PC-9 (cell line): ENCODE measurements around the gene CKAP4. TPM values are rescaled to one million over a fixed set of nuclear protein-coding genes. Genes with fewer than 3 reads are reported as not detected.

Experiments used
- BruUV-seq: library from RNA; stranded (reverse); fragments of 400-500 nt; replicated peaks from 2 replicates; lab custom pipeline; 2021; lab: Mats Ljungman, UMichigan
- CTCF ChIA-PET: fragments of 300-600 bp; sonication (Branson Sonifier 250); formaldehyde crosslinking; loops from one replicate; lab custom pipeline; 2022; ENCODE audit warnings: antibody characterized with exemption; lab: Charles Lee
- POLR2A ChIA-PET: fragments of 300-600 bp; sonication (Branson Sonifier 250); formaldehyde crosslinking; loops from one replicate; lab custom pipeline; 2022; ENCODE audit warnings: antibody characterized with exemption; ENCODE audit not compliant: unreplicated experiment; lab: Charles Lee
- DNase-seq, 2 experiments: peaks; one replicate each; pipeline versions ENCODE4 v3.0.0 to v3.0.0-alpha.2; 2015 to 2022; ENCODE audit warnings: mixed read lengths in 1 of 2
- H2AFZ ChIP-seq: fragments of 200-600 bp; sonication (generic); 2 replicates; pipeline ENCODE4 v1.8.1; 2017; ENCODE audit warnings: antibody characterized with exemption
- H3F3A ChIP-seq: fragments of 200-600 bp; sonication (generic); 2 replicates; pipeline ENCODE4 v1.8.1; 2017; ENCODE audit warnings: antibody characterized with exemption, mild to moderate bottlenecking, low read depth; ENCODE audit not compliant: insufficient read depth
- H3K27ac ChIP-seq: fragments of 200-600 bp; sonication (generic); 2 replicates; pipeline ENCODE4 v1.6.1; 2016; ENCODE audit warnings: mixed run types
- H3K27me3 ChIP-seq: fragments of 200-600 bp; sonication (generic); 2 replicates; pipeline ENCODE4 v1.6.1; 2016; ENCODE audit warnings: low read depth, mixed run types; ENCODE audit not compliant: insufficient read depth
- H3K36me3 ChIP-seq: fragments of 200-600 bp; sonication (generic); 2 replicates; pipeline ENCODE4 v1.6.1; 2016; ENCODE audit warnings: low read depth, mixed run types
- H3K4me1 ChIP-seq: fragments of 200-600 bp; sonication (generic); replicated peaks from 2 replicates; pipeline ENCODE4 v1.6.1; 2016; ENCODE audit warnings: mixed run types; ENCODE audit not compliant: insufficient read depth
- H3K4me2 ChIP-seq: fragments of 200-600 bp; sonication (generic); 2 replicates; pipeline ENCODE4 v1.6.1; 2017; ENCODE audit warnings: mixed run types
- H3K4me3 ChIP-seq: fragments of 200-600 bp; sonication (generic); 2 replicates; pipeline ENCODE4 v1.6.1; 2016; ENCODE audit warnings: mixed run types
- H3K79me2 ChIP-seq: fragments of 200-600 bp; sonication (generic); 2 replicates; pipeline ENCODE4 v1.6.1; 2017; ENCODE audit warnings: low read depth, mixed run types
- H3K9me2 ChIP-seq: fragments of 200-600 bp; sonication (generic); 2 replicates; pipeline ENCODE4 v1.8.1; 2017; ENCODE audit warnings: mild to moderate bottlenecking; ENCODE audit not compliant: insufficient read depth
- H3K9me3 ChIP-seq: fragments of 200-600 bp; sonication (generic); 2 replicates; pipeline ENCODE4 v1.8.1; 2016; ENCODE audit warnings: low read depth; ENCODE audit not compliant: insufficient read depth
- H4K20me1 ChIP-seq: fragments of 200-600 bp; sonication (generic); 2 replicates; pipeline ENCODE4 v1.8.1; 2017; ENCODE audit not compliant: insufficient read depth
- CTCF ChIP-seq: fragments of 200-600 bp; sonication (generic); conservative IDR thresholded peaks from 2 replicates; pipeline ENCODE4 v1.6.1; 2017; ENCODE audit warnings: mixed run types, antibody characterized with exemption, mild to moderate bottlenecking, moderate library complexity
- EZH2 ChIP-seq: fragments of 200-600 bp; sonication (generic); IDR thresholded peaks from 2 replicates; pipeline ENCODE4 v1.8.0; 2017; ENCODE audit warnings: antibody characterized with exemption, low read depth
- intact Hi-C: fragments of 100-400 bp; cut with micrococcal nuclease; formaldehyde crosslinking; loops from one replicate; pipeline ENCODE4 v1.10.0; 2022; ENCODE audit not compliant: unreplicated experiment
- total RNA-seq: library from RNA; stranded (reverse); gene quantifications from 2 replicates; pipeline ENCODE4 v1.2.3, GENCODE V29; 2021

The CKAP4 gene
- total RNA-seq, 1 experiment from 2014 or later = 81.5 TPM

GRCh38 chr12:106281804-106282203 is 34.0 kb upstream of the CKAP4 start:
- intact Hi-C loops = loop anchor here (1.0 kb wide), 1 partner anchor 55 kb away; no protein-coding TSS in a partner anchor
- ChIA-PET CTCF (no interaction called here), POLR2A (interaction anchor here (0.6 kb wide), 1 partner anchor 34 kb away, joined by 3 read pairs; the partner anchor contains the start of gene CKAP4)
- H3K4me1 ChIP-seq = peaks cover 2% of the 10 kb centered on the region
- BruUV-seq = no TSS peak
- no peaks in the 10 kb centered on the region; the same call in 1 of the 2 replicates for H3K9me3 ChIP-seq
- H3K36me3 ChIP-seq = no peaks in the 10 kb centered on the region
- DNase-seq = no peak
- H3F3A ChIP-seq = no peaks in the 10 kb centered on the region; the same call in 1 of the 2 replicates
- H3K27ac ChIP-seq = no peak overlapping the region
- no peak overlapping the region for H3K4me2 ChIP-seq
- no peak for TF ChIP-seq CTCF
- no peak for TF ChIP-seq EZH2
- H3K79me2 ChIP-seq = no peaks in the 10 kb centered on the region
- H4K20me1 ChIP-seq = no peaks in the 10 kb centered on the region
- H3K27me3 ChIP-seq = no peaks in the 10 kb centered on the region
- H3K4me3 ChIP-seq = no peak overlapping the region
- no peak overlapping the region for H2AFZ ChIP-seq
- H3K9me2 ChIP-seq = no peaks in the 10 kb centered on the region

- BruUV-seq = no TSS peak
- H3K9me3 ChIP-seq = no peaks in the 10 kb centered on the region; the same call in 1 of the 2 replicates
- intact Hi-C loops = no loop called here
- DNase-seq = no peak
- no peaks in the 10 kb centered on the region for H3K36me3 ChIP-seq
- no peaks in the 10 kb centered on the region; the same call in 1 of the 2 replicates for H3F3A ChIP-seq
- no peak overlapping the region for H3K27ac ChIP-seq
- H3K4me3 ChIP-seq = no peak overlapping the region
- H3K27me3 ChIP-seq = no peaks in the 10 kb centered on the region
- no peak overlapping the region for H2AFZ ChIP-seq
- H3K9me2 ChIP-seq = no peaks in the 10 kb centered on the region
- H3K4me1 ChIP-seq = peaks cover 8% of the 10 kb centered on the region
- TF ChIP-seq CTCF (no peak), EZH2 (no peak)
- ChIA-PET CTCF (no interaction called here), POLR2A (no interaction called here)
- H3K79me2 ChIP-seq = no peaks in the 10 kb centered on the region
- no peaks in the 10 kb centered on the region for H4K20me1 ChIP-seq
- H3K4me2 ChIP-seq = no peak overlapping the region
These were observed 33.4 kb upstream of the CKAP4 start for GRCh38 chr12:106281056-106281782.

- no peak for DNase-seq
- H3K4me2 ChIP-seq = no peak overlapping the region
- H3F3A ChIP-seq = no peaks in the 10 kb centered on the region; the same call in 1 of the 2 replicates
- peaks cover 8% of the 10 kb centered on the region for H3K4me1 ChIP-seq
- CTCF ChIA-PET = no interaction called here
- no peak overlapping the region for H3K4me3 ChIP-seq
- H3K27me3 ChIP-seq = no peaks in the 10 kb centered on the region
- no peaks in the 10 kb centered on the region for H3K79me2 ChIP-seq
- H3K36me3 ChIP-seq = no peaks in the 10 kb centered on the region
- no peak overlapping the region for H2AFZ ChIP-seq
- no peaks in the 10 kb centered on the region for H3K9me2 ChIP-seq
- POLR2A ChIA-PET = no interaction called here
- intact Hi-C loops = no loop called here
- TF ChIP-seq CTCF (no peak), EZH2 (no peak)
- no peaks in the 10 kb centered on the region for H4K20me1 ChIP-seq
- H3K9me3 ChIP-seq = no peaks in the 10 kb centered on the region; the same call in 1 of the 2 replicates
- no TSS peak for BruUV-seq
- H3K27ac ChIP-seq = no peak overlapping the region
These were observed 32.3 kb upstream of the CKAP4 start for GRCh38 chr12:106280106-106280505.
